ENCODE measurements around the gene HNRNPA1.
"Not testable (repeated sequence)": the region's sequence is repeated elsewhere in the genome, so short reads cannot be mapped to it uniquely, and the experiment has no call there.

Gene HNRNPA1

DNA sequence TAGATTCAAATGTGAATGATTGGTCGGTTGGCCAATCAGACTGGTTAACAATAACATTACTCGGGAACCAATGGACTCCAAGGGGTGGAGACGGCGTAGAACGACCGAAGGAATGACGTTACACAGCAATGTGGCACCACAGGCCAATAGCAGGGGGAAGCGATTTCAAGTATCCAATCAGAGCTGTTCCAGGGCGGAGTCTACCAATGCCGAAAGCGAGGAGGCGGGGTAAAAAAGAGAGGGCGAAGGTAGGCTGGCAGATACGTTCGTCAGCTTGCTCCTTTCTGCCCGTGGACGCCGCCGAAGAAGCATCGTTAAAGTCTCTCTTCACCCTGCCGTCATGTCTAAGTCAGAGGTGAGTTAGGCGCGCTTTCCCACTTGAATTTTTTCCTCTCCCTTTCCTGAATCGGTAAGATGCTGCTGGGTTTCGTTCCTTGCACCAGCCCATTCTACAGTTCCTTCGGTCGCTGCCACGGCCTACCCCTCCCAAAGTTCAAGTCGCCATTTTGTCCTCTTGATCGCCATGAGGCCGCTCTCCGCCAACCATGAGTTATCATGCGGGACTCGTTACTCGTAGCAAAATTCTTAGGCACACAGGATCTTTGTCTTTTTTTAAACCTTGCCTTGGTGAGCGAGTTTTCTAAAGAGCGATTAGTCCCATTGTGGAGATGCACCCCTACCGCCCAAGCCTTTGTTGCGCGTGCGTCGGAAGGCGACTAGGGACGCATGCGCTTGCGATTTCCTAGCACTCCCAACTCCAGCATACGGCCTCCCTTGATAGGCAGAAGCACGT, at the start of gene HNRNPA1:
Gene HNRNPA1, plus strand, starts transcription at position 259 of the 793 bp plus-strand sequence. Its CDS starts 82 bp downstream, at position 341.
- TF ChIP-seq, protein P1, sequence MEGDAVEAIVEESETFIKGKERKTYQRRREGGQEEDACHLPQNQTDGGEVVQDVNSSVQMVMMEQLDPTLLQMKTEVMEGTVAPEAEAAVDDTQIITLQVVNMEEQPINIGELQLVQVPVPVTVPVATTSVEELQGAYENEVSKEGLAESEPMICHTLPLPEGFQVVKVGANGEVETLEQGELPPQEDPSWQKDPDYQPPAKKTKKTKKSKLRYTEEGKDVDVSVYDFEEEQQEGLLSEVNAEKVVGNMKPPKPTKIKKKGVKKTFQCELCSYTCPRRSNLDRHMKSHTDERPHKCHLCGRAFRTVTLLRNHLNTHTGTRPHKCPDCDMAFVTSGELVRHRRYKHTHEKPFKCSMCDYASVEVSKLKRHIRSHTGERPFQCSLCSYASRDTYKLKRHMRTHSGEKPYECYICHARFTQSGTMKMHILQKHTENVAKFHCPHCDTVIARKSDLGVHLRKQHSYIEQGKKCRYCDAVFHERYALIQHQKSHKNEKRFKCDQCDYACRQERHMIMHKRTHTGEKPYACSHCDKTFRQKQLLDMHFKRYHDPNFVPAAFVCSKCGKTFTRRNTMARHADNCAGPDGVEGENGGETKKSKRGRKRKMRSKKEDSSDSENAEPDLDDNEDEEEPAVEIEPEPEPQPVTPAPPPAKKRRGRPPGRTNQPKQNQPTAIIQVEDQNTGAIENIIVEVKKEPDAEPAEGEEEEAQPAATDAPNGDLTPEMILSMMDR (conservative IDR thresholded peaks at IDR 0.05; ENCODE audit: low read length) = no peak
- peak within 1 kb of the TSS; percentile 96 for H3K4me3 ChIP-seq (ENCODE audit: low read length)
- peak; percentile 100 for DNase-seq (ENCODE audit: low read depth)

DNA sequence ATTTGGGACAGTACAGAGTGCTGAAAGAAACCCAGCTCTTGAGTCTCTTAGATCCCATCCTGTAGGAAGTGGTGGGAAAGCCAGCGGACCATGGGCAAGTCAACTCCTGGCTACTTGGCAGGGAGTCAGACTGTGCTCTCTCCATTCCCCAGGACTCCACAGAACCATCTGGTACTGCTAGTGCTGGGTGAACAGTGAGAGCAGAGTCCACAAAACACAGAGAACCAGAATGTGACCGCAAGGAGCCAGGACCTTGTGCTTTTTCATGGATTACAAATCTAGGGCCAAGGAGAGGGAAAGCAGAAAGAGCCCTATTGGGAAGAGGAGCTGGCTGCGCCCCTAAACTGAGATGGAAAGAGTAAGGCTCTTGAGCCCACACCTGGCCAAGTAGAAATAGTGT, 49.3 kb upstream of the HNRNPA1 start:
- not testable (repeated sequence) for H3K4me3 ChIP-seq (ENCODE audit: low read length); DNase-seq (ENCODE audit: low read depth)

DNA sequence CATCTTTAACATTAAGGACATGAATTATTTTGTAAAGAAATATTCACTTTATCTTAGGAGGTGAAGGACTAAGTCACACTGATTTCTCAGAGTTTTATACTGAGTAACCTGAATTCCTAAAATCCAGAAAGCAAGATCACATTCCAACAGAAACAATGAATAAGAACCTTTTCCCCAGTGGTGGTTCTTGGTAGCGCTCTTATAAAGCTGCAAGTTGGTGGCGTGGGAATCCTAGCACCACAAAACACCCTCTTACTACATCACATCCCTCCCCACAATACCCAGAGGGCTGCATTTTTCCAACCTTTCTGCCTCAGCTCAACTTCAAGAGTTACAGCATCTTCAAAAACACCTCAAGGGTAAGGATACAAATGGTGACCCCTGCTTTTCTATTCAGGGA, 47.7 kb upstream of the HNRNPA1 start:
- peak; percentile 77 for DNase-seq (ENCODE audit: low read depth)
- H3K4me3 ChIP-seq (ENCODE audit: low read length) = no peak overlapping the region
- TF ChIP-seq, protein P1 (conservative IDR thresholded peaks at IDR 0.05; ENCODE audit: low read length) = peak; percentile 48

DNA sequence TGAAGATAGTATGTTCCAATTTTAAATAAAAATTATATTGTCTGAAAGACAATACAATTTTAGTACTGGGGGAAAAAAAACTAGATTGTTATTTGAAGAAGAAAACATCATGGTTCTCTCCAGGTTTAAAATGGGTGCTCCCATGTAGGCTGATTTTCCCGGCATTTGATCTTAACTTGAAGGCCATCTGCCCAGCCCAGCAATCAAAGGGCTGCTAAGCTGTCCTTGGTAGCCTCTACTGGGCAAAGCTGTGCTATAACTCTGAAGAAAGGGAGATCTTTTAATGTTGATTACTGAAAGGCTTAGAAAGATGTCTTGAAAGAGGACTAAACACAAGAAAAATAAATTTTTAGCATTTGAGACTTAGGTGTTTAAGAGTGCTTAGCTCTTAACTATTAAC, 42.0 kb upstream of the HNRNPA1 start:
- DNase-seq (ENCODE audit: low read depth) = no peak
- H3K4me3 ChIP-seq (ENCODE audit: low read length) = no peak overlapping the region
- TF ChIP-seq, protein P1 (conservative IDR thresholded peaks at IDR 0.05; ENCODE audit: low read length) = no peak

DNA sequence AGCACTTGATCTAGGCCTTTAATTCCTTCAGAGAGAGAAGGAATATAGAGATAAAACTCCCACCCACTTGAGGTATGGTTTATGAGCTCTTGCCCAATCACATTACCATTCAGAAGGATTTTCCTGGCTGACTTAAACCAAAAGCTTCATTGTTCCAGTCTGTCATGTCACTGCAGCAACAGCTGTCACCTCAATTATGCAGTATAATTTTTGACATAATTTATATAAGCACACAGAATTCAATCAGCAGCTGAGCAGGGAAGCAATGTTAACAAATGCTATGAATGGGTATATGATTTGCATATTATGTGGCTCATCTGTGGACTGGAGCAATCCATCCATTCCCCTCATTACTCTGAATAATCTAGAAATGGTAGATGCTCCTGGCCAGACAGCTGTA, 40.9 kb upstream of the HNRNPA1 start:
- TF ChIP-seq, protein P1 (conservative IDR thresholded peaks at IDR 0.05; ENCODE audit: low read length) = no peak
- DNase-seq (ENCODE audit: low read depth) = no peak
- no peak overlapping the region for H3K4me3 ChIP-seq (ENCODE audit: low read length)

DNA sequence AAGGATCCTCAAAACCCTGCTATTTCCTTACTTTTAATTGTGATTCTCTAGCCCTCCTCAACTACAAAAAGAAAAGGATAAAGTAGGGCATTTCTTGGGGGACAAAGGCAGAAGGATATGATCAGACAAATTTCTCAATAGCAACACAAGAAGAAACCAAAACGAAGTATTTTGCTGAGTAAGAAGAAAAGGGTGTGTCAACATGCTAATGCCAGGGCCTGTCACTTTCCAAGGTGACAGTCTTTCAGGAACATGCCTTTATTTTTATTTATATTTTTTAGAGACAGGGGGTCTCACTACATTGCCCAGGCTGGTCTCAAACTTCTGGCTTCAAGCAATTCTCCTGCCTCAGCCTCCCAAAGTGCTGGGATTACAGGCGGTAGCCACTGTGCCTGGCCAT, 40.4 kb upstream of the HNRNPA1 start:
- H3K4me3 ChIP-seq (ENCODE audit: low read length) = no peak overlapping the region
- DNase-seq (ENCODE audit: low read depth) = no peak
- TF ChIP-seq, protein P1 (conservative IDR thresholded peaks at IDR 0.05; ENCODE audit: low read length) = no peak

DNA sequence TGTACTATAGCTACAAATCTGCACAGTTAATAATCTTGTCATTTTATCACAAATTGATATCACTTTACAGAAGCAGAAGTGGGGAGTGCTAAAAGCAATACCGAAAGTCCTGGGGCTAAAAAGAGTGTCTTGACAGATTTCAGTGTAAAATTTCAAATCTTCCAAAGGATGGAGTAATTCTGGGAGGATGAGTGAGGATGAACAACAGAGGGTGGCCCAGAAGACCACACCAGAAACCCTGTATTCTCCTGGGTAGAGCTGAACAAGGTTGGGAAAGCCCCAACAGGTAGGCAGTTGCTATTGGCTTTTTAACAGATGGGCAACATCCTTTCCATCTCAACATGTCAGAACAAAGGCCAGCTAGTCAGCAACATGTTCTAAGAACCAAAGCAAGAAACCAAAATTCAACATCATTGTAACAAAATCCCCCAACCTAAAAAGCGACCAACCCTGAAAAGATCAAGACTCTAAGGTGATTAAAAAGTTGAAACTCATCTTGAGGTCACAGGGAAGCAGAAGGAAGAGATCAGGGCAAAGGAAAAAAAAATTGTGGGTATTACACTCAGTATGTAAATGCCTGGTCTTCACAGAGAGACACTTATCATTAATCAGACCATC, 39.4 kb upstream of the HNRNPA1 start:
- no peak overlapping the region for H3K4me3 ChIP-seq (ENCODE audit: low read length)
- TF ChIP-seq, protein P1 (conservative IDR thresholded peaks at IDR 0.05; ENCODE audit: low read length) = no peak
- no peak for DNase-seq (ENCODE audit: low read depth)
